Smooth muscle cell (in vitro differentiated cells): ENCODE data around the gene DND1. TPM values are rescaled to one million over a fixed set of nuclear protein-coding genes. Genes with fewer than 3 reads are reported as not detected.

ENCODE experiments used
- DNase-seq: peaks from one replicate; lab custom pipeline; 2025; ENCODE audit not compliant: unreplicated experiment; lab: John Stamatoyannopoulos, UW
- H2AFZ ChIP-seq: fragments of 200-600 bp; sonication (generic); 2 replicates; pipeline ENCODE4 v1.6.0; 2016; ENCODE audit warnings: antibody characterized with exemption, low read depth, mild to moderate bottlenecking
- H3F3A ChIP-seq: fragments of 200-600 bp; sonication (generic); 2 replicates; pipeline ENCODE4 v1.6.0; 2017; ENCODE audit warnings: antibody characterized with exemption, low read depth
- H3K27ac ChIP-seq: fragments of 200-600 bp; sonication (generic); 2 replicates; pipeline ENCODE4 v1.5.1; 2016; ENCODE audit warnings: low read depth, mild to moderate bottlenecking
- H3K27me3 ChIP-seq: fragments of 200-600 bp; sonication (generic); 2 replicates; pipeline ENCODE4 v1.6.1; 2016; ENCODE audit warnings: low read depth, mild to moderate bottlenecking
- H3K36me3 ChIP-seq: fragments of 200-600 bp; sonication (generic); 2 replicates; pipeline ENCODE4 v1.5.1; 2016; ENCODE audit warnings: low read depth
- H3K4me1 ChIP-seq: fragments of 200-600 bp; sonication (generic); 2 replicates; pipeline ENCODE4 v1.5.1; 2016; ENCODE audit warnings: low read depth
- H3K4me2 ChIP-seq: fragments of 200-600 bp; sonication (generic); 2 replicates; pipeline ENCODE4 v1.6.0; 2016; ENCODE audit warnings: mild to moderate bottlenecking
- H3K4me3 ChIP-seq: fragments of 200-600 bp; sonication (generic); 2 replicates; pipeline ENCODE4 v1.5.1; 2016; ENCODE audit warnings: mild to moderate bottlenecking
- H3K79me2 ChIP-seq: fragments of 200-600 bp; sonication (generic); 2 replicates; pipeline ENCODE4 v1.6.0; 2016; ENCODE audit warnings: low read depth, mild to moderate bottlenecking
- H3K9ac ChIP-seq: fragments of 200-600 bp; sonication (generic); 2 replicates; pipeline ENCODE4 v1.6.0; 2016; ENCODE audit warnings: low read depth
- H3K9me3 ChIP-seq: fragments of 200-600 bp; sonication (generic); replicated peaks from 2 replicates; pipeline ENCODE4 v1.5.1; 2016; ENCODE audit warnings: low read depth
- H4K20me1 ChIP-seq: fragments of 200-600 bp; sonication (generic); 2 replicates; pipeline ENCODE4 v1.6.0; 2016; ENCODE audit warnings: low read depth
- CTCF ChIP-seq: fragments of 200-600 bp; sonication (generic); IDR thresholded peaks from 2 replicates; pipeline ENCODE4 v1.5.1; 2017; ENCODE audit warnings: borderline replicate concordance, mild to moderate bottlenecking, antibody characterized with exemption; ENCODE audit not compliant: insufficient read depth, poor library complexity, severe bottlenecking
- WGBS: methylation state at CpG from one replicate; pipeline ENCODE4 v1.1.7; 2016; ENCODE audit warnings: low lambda C conversion rate; 5-methylcytosine and 5-hydroxymethylcytosine counted together
- polyA plus RNA-seq: library from polyadenylated mRNA; unstranded; fragments of >200 nt; fragmentation: Nextera tagmentation; extraction: Ambion mirVana; gene quantifications from 2 replicates; pipeline ENCODE4 v1.2.1, GENCODE V29; 2016
- total RNA-seq: library from RNA; depleted of rRNA; stranded (reverse); fragments of >200 nt; gene quantifications from 2 replicates; pipeline ENCODE4 v1.2.3, GENCODE V29; 2014

Gene DND1
- total and polyA plus RNA-seq, 2 experiments from 2014 or later = 0.64 to 2.2 TPM

GRCh38 chr5:140633501-140633900, 39.9 kb downstream of the DND1 start:
- no peaks in the 10 kb centered on the region for H3K79me2 ChIP-seq
- no peaks in the 10 kb centered on the region for H3K27me3 ChIP-seq
- H3F3A ChIP-seq = no peaks in the 10 kb centered on the region
- H3K4me3 ChIP-seq = no peak overlapping the region
- H2AFZ ChIP-seq = no peak overlapping the region
- peaks cover 6% of the 10 kb centered on the region for H3K9me3 ChIP-seq
- no peak for TF ChIP-seq CTCF
- H3K27ac ChIP-seq = no peak overlapping the region
- no peak overlapping the region for H3K4me2 ChIP-seq
- H3K4me1 ChIP-seq = no peaks in the 10 kb centered on the region
- DNase-seq = no peak
- WGBS = 100% methylated on average over 2 of the region's 2 CpGs
- H4K20me1 ChIP-seq = no peaks in the 10 kb centered on the region
- no peak overlapping the region for H3K9ac ChIP-seq
- no peaks in the 10 kb centered on the region for H3K36me3 ChIP-seq

GRCh38 chr5:140633021-140633471, 40.3 kb downstream of the DND1 start, which contains the start of gene CD14:
CD14 (minus strand) TSS chr5:140633175; CDS start chr5:140633071, 104 bp downstream.
- H3K9ac ChIP-seq = no peak within 1 kb of the TSS
- H4K20me1 ChIP-seq = no peaks in the 10 kb centered on the region
- H3K27ac ChIP-seq = no peak within 1 kb of the TSS
- no peaks in the 10 kb centered on the region for H3K36me3 ChIP-seq
- DNase-seq = no peak
- no peak within 1 kb of the TSS for H2AFZ ChIP-seq
- TF ChIP-seq CTCF = no peak
- H3F3A ChIP-seq = no peaks in the 10 kb centered on the region
- no peaks in the 10 kb centered on the region for H3K79me2 ChIP-seq
- no peak within 1 kb of the TSS for H3K4me2 ChIP-seq
- H3K27me3 ChIP-seq = no peaks in the 10 kb centered on the region
- H3K9me3 ChIP-seq = peaks cover 7% of the 10 kb centered on the region
- no peak within 1 kb of the TSS for H3K4me3 ChIP-seq
- no peaks in the 10 kb centered on the region for H3K4me1 ChIP-seq
- WGBS = 86% methylated on average over 16 of the region's 16 CpGs

DNA sequence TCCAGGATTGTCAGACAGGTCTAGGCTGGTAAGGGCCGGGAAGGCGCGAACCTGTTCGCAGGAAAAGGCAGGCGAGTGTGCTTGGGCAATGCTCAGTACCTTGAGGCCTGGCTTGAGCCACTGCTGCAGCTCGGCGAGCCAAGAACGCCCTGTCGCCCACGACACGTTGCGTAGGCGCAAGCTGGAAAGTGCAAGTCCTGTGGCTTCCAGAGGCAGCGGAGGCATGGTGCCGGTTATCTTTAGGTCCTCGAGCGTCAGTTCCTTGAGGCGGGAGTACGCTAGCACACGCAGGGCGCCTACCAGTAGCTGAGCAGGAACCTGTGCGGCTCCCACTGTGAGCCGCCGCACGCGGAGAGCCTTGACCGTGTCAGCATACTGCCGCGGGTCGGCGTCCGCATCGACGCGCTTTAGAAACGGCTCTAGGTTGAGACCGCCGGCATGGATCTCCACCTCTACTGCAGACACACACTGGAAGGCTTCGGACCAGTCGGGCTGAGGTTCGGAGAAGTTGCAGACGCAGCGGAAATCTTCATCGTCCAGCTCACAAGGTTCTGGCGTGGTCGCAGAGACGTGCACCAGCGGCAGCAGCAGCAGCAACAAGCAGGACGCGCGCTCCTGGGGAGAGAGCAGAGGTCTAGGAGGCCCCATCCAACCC, 40.9 kb downstream of the DND1 start:
- Histone ChIP-seq H3K27me3 (no peaks in the 10 kb centered on the region), H2AFZ (no peak overlapping the region), H3F3A (no peaks in the 10 kb centered on the region), H4K20me1 (no peaks in the 10 kb centered on the region), H3K9ac (no peak overlapping the region), H3K36me3 (no peaks in the 10 kb centered on the region), H3K27ac (no peak overlapping the region), H3K9me3 (peaks cover 8% of the 10 kb centered on the region), H3K4me2 (no peak overlapping the region), H3K4me1 (no peaks in the 10 kb centered on the region), H3K79me2 (no peaks in the 10 kb centered on the region), H3K4me3 (no peak overlapping the region)
- WGBS = 96% methylated on average over 51 of the region's 51 CpGs
- no peak for TF ChIP-seq CTCF
- DNase-seq = no peak
